IPS-11a (cell line): ENCODE data around the gene RNF212.

Experiments
- H3K4me3 ChIP-seq: one replicate; pipeline ENCODE4 v1.5.1; 2013; ENCODE audit warnings: low read depth, low read length, control low read depth

Gene RNF212

DNA sequence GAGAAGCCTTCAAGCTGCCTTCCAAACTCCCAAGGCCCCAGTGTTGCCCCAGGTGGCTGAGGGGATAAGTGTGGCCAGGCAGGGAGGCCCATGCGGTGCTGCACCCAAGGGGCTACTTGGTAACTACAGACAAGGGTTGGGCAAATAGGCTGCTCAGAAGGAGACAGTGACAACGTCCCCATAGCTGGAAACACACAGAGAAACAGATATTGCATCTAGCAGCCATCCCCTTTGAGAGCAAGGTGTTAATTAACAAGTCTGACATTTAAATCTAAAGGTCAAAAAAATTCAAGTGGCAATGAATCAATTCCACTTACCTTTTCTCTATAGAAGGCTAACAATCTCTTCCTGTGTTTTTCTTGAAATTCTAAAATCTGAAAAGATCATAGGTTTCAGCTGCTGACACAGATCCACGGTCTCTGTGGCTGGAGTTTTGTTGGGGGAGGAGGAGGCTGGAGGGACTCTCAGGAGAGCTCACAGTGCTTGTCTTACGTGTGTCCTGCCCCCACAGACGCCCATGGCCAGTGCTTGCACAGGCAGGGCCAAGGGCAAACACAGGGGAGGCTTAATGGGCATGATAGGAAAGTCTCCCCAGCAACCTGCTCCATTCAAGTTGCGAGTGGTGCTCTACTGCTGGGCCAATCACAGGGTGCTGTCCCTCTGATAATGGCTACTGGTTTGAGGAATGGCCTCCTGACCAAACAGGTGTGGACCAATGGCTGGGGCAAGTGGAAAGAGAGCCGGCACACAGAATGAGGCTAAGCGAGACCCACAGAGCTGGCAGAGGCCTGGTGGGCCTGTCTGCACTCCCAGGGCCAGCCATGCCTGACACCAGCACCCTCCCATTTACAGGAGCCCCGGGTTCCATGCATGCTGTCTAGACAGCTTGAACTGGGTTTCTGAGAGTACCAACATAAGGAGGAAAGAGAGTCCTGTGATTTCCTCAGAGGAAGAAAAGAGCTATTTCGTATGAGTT lies 22.6 kb downstream of the RNF212 start:
- H3K4me3 ChIP-seq: no peak overlapping the region

- H3K4me3 ChIP-seq: no peak overlapping the region
These were observed 23.3 kb downstream of the RNF212 start for GRCh38 chr4:1090036-1090435.

DNA sequence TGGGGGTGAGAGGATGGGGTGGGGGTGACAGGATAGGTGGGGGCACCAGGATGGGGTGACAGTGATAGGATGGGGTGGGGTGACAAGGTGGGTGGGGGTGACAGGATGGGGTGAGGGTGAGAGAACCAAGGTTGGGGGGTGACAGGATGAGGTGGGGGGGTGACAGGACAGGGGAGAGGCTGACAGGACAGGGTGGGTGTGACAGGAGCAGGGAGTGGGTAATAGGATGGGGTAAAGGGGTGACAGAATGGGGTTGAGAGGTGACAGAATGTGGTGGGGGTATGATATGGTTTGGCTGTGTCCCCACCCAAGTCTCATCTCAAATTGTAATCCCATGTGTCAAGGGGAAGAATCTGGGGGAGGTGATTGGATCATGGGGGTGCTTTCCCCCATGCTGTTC lies 26.0 kb downstream of the RNF212 start:
- H3K4me3 ChIP-seq: no peak overlapping the region

DNA sequence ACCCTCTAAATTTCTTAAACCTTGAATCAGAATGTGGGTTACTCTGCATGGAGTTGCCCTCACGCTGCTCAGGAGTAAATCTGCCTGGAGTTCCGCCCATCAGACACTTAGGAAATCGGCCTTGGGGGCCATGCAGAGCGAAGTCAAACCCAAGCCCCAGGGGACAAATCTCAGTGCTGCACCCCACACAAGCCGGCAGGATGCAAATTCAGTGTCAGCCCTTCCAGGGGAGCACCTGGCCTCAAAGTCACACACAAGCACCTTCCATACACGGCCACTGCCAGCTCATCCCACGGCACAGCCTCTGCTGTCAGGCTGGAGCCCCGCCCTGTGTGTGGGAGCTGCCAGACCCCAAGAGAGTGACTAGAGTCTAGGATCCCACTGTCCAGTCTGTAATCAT lies 27.4 kb downstream of the RNF212 start:
- no peak overlapping the region for H3K4me3 ChIP-seq

DNA sequence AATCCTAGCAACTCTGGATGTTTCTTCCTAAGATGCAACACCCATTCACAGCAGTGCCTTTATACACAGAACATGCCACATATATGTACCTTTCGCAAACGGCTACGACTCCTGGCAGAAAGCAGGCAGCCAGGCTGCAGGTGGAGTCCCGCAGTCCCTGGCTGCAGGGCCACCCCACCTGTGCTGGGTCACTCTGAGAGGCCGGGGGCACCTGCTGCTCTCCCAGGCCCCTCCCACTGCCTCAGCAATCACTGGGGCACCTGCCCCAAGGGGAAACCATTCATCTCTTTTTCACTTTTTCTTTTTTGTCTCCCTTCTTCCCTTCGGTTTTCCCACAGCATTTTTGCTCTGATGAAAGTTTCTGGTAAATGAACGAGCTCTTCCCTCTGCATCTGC lies 28.0 kb downstream of the RNF212 start:
- H3K4me3 ChIP-seq: no peak overlapping the region

DNA sequence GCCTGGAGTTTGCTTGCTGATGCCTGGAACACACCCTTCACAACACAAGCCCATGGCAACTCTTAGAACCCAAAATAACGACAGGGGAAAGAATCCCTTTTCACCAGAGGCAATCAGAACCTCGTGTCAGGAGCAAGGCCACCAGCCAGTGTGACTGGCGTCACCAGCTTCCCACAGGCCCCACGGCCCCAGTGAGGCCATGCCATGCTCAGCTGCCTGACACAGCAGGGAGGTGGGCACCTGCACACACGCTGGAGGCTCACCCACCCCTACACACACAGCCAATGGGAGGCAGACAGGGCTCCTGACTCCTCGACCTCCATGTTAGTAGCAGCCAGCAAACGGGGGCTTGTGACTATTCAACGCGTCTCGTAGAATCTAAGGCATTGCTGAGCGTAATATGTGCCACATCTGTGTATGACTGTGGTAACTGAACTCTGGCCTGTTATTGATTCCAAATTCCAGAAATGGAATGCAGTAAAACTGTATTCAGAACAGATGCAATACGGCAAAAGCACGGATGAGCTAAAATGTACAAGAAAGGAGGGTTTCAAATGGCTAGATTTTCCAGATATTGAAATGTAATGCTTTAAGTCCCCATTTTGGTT lies 28.5 kb downstream of the RNF212 start:
- no peak overlapping the region for H3K4me3 ChIP-seq

GRCh38 chr4:1084394-1084793 lies 29.0 kb downstream of the RNF212 start:
- no peak overlapping the region for H3K4me3 ChIP-seq

DNA sequence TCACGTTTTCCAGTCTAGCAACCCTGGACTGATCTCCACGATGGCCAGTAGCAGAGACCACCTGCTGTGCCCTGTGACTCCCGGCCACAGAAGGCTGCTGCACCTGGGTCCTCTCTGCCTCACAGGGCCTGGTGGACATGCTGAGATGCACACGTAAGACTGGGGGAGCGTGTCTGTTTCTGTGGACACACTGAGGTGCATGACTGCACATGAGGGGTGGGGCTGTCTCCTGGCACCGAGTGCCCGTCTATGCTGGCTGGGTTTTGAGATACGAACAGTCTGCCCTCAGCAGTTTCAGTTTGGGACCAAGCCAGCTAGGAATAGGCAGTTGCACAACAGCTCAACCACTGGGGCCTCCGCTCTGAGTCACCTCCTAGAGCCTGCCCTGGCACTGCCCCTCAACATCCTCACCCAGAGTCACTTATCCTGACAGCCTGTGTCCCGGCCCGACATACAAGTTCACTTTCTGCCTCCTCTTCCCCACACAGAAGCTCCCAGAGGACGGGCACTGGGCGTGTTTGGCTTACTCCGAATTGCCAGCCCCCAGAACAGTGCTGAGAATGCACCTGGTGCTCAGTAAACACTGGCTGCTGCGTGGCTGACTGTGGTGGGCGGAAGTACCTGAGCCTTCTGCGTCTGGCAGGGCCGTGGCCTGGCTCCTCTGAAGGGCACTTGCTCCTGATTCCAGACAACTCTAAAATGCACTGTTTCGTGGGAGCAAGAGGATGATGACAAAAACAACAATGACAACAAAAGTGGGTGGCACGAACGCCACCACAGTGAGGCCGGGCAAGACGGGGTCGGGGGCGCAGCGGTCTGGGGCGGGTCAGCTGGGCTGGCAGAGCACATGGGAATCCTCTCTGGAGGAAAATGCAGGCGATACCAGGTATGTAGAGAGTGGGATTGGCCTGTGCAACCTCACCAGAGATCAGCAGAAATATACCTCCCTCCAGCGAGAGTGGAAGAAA lies 30.9 kb downstream of the RNF212 start:
- H3K4me3 ChIP-seq: no peak overlapping the region

DNA sequence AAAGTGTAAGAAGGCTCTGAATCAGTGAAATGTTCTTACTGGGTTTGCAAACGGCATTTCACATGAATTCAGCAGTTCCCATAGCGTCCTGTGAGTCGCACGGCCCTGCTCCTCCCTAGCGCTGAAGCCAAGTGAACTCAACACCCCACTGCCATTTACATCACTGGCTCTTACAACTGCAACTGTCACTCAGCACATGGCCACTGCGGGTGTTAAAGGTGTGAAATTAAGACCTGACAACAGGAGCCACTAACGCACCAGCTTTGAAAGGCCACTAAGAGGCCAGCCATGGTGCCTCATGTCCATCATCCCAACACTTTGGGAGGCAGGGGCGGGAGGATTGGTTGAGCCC lies 31.7 kb downstream of the RNF212 start:
- H3K4me3 ChIP-seq: no peak overlapping the region

DNA sequence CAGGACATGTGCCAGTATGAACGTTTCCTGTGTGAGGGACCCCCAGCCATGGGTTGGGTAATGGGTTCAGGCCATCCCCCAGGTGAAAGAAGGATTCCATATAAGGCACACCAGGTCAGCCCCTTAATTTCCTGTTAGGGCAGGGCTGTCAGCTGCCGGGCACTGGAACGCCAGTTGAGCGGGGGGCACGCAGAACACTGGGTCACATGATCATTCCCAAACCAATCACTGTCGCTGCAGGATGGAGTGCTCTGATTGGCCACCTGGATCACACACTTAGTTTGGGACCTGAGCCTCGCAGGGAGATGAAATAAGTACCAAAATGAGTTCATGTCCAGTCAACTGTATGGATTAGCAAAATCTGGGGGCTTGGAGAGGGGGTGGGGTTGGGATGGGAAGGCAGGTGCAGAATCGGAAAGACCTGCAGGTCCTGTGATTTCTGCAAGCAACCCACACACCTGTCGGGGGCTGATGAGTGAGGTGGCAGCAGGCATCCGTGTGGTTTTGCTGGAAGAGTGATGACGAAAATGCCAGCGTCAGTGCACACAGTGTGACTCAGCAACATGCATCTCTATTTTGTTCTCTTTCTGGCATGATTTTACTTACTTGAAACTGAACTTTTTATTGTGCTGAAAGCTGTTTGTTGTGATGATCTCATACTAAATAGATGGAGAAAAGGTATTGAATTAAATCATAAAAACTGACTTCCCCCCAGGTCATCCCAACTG lies 32.2 kb downstream of the RNF212 start:
- H3K4me3 ChIP-seq: no peak overlapping the region

- no peak overlapping the region for H3K4me3 ChIP-seq
These were observed 32.9 kb downstream of the RNF212 start for GRCh38 chr4:1080432-1080831.

GRCh38 chr4:1079711-1080265 lies 33.6 kb downstream of the RNF212 start:
- no peak overlapping the region for H3K4me3 ChIP-seq

- H3K4me3 ChIP-seq: no peak overlapping the region
These were observed 34.9 kb downstream of the RNF212 start for GRCh38 chr4:1078490-1078889.

GRCh38 chr4:1077711-1078477 lies 35.5 kb downstream of the RNF212 start:
- H3K4me3 ChIP-seq: no peak overlapping the region

GRCh38 chr4:1075809-1076699 lies 37.3 kb downstream of the RNF212 start:
- H3K4me3 ChIP-seq: no peak overlapping the region

DNA sequence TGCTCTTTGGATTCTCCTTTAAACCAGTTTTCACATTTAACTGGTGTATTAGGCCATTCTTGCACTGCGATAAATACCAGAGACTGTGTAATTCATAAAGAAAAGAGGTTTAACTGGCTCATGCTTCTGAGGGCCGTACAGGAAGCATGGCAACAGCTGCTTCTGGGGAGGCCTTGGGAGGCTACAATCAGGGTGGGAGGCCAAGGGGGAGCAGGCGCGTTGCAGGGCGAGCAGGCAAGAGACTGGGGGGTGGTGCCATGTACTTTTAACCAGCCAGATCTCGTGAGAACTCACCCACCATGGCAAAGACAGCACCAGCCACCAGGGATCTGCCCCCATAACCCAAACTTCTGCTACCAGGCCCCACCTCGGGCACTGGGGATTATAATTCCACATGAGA lies 38.1 kb downstream of the RNF212 start:
- H3K4me3 ChIP-seq: no peak overlapping the region

DNA sequence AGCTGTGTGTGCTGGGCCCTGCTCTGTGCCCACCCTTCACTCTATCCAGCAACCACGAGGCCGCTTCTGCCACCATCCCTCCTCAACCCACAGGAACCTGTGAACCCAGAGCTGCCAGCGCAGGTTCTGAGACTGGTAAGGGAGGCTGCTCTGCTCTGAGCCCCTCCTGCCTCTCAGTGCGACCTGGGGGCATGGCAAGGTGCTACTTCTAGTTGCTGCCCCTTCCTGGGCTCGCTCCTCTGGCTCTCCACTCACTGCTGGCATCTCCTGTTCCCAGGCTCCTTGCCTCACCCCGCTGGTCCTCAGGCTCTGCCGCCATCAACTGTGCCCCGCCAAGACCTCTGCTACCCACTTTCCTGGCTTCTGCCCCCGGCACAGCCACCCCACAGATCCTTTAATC lies 39.3 kb downstream of the RNF212 start:
- no peak overlapping the region for H3K4me3 ChIP-seq

DNA sequence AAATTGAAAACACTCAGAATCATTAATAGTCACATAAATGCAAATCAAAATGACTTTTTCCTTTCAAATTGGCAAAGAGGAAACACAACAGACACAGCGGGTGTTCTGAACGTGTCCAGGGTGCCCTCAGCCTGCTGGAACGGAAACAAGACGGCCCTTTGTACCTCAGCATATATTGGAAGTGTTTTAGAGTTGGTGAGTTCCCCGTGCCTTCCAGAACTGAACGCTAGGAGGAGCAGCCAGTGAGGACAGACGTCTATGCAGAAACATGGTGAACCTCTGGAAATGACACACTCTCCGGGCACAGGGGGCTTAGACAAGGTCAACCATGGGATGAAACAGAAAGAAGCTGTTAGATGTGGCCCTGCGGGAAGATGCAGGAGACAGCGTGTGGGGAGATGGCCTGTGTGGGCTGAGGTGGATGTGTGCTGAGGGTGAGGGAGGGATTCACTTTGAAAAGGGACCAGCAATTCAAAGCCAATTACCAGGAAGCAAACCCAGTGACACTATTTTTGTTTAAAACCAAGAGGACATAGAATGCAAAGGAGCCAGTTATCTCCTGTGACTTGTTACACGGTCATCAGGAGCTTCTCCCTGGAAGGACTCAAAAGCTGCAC lies 40.4 kb downstream of the RNF212 start:
- no peak overlapping the region for H3K4me3 ChIP-seq
